BJ (cell line): Measurements from ENCODE around the gene ZBTB43. TPM values are rescaled to one million over a fixed set of nuclear protein-coding genes. Genes with fewer than 3 reads are reported as not detected.
A peak's percentile ranks its signal among the peaks of the same experiment; 100 is the strongest.

Source experiments
- CTCF ChIA-PET: fragments of 350-600 bp; formaldehyde crosslinking; extraction: SDS; loops from one replicate; lab custom pipeline; 2021; ENCODE audit warnings: antibody characterized with exemption, inconsistent platforms; lab: Yijun Ruan, JAX
- POLR2A ChIA-PET: fragments of 300-600 bp; sonication (Branson Sonifier 250); formaldehyde crosslinking; extraction: SDS; loops from one replicate; lab custom pipeline; 2021; ENCODE audit warnings: antibody characterized with exemption; lab: Charles Lee
- DNase-seq: peaks from one replicate; pipeline ENCODE4 v3.0.0-alpha.2; 2011; ENCODE audit warnings: low read depth
- H3K27me3 ChIP-seq: 2 replicates; pipeline ENCODE4 v1.6.0; 2011; ENCODE audit warnings: low read length; ENCODE audit not compliant: control insufficient read depth, insufficient read depth
- H3K36me3 ChIP-seq: 2 replicates; pipeline ENCODE4 v1.5.1; 2011; ENCODE audit warnings: low read length; ENCODE audit not compliant: control insufficient read depth, insufficient read depth
- H3K4me3 ChIP-seq: 2 replicates; pipeline ENCODE4 v1.5.1; 2011; ENCODE audit warnings: low read depth, mild to moderate bottlenecking, control low read depth, low read length
- polyA plus RNA-seq: library from polyadenylated mRNA; depleted of rRNA; stranded (reverse); fragments of >200 nt; gene quantifications from 2 replicates; pipeline ENCODE4 v1.2.3, GENCODE V29; 2011
- TF ChIP-seq, protein P1 (sequence below): IDR thresholded peaks from 2 replicates; pipeline ENCODE4 v1.5.1; 2011; ENCODE audit warnings: low read depth, mild to moderate bottlenecking, control low read depth, inconsistent platforms, low read length, moderate library complexity; ENCODE audit not compliant: insufficient read depth

The ZBTB43 gene
- polyA plus RNA-seq, 1 experiment: 4.6 TPM

- TF ChIP-seq, protein P1, sequence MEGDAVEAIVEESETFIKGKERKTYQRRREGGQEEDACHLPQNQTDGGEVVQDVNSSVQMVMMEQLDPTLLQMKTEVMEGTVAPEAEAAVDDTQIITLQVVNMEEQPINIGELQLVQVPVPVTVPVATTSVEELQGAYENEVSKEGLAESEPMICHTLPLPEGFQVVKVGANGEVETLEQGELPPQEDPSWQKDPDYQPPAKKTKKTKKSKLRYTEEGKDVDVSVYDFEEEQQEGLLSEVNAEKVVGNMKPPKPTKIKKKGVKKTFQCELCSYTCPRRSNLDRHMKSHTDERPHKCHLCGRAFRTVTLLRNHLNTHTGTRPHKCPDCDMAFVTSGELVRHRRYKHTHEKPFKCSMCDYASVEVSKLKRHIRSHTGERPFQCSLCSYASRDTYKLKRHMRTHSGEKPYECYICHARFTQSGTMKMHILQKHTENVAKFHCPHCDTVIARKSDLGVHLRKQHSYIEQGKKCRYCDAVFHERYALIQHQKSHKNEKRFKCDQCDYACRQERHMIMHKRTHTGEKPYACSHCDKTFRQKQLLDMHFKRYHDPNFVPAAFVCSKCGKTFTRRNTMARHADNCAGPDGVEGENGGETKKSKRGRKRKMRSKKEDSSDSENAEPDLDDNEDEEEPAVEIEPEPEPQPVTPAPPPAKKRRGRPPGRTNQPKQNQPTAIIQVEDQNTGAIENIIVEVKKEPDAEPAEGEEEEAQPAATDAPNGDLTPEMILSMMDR: no peak
- H3K27me3 ChIP-seq: peaks cover 15% of the 10 kb centered on the region
- ChIA-PET POLR2A (no interaction called here), CTCF (interaction anchor here (0.7 to 2.7 kb wide), 7 partner anchors 9 to 79 kb away, joined by 3 to 18 read pairs (median 4); no protein-coding TSS in a partner anchor)
- H3K36me3 ChIP-seq: peaks cover 4% of the 10 kb centered on the region; the same call in 1 of the 2 replicates
- H3K4me3 ChIP-seq: peak overlapping the region; percentile 89
- no peak for DNase-seq
Measured at GRCh38 chr9:126860757-126861466, 56.1 kb downstream of the ZBTB43 start.

GRCh38 chr9:126861707-126862103 lies 56.9 kb downstream of the ZBTB43 start:
- POLR2A ChIA-PET: no interaction called here
- peaks cover 7% of the 10 kb centered on the region for H3K36me3 ChIP-seq

DNA sequence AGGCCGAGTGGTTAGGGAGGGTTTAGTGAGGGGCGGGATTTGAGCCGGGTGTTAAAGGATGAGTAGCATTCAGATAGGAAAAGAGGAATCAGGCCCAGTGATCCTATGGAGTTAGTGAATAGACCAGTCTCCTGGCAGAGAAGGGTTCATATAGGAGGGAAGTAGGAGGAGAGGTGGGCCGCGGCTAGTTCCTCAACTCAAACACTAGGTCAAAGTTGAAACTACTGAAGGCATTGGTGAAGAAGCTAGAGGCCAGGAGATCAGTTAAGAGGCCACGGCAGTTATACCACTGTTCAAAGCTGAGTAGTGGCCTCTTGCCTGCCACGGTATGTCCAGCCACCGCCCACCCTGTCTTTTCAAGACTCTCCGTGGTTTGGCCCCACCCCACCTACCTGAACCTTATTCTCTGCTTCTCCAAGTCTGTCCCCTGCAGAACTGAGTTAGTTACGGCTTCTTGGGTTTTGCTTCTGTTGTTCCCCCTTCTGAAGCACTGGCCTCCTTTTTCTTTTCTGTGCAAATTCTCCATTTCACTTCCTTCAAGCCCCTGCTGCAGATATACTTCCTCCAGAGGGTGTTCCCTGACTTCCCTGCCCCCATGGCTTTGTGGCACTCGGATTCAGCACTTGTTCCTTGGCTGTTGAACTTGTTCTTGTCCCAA lies 57.4 kb downstream of the ZBTB43 start:
- Histone ChIP-seq H3K4me3 (peak overlapping the region; percentile 89), H3K36me3 (peaks cover 7% of the 10 kb centered on the region), H3K27me3 (peaks cover 9% of the 10 kb centered on the region)
- ChIA-PET CTCF (interaction anchor here (1.4 kb wide), 1 partner anchor 8 kb away, joined by 3 read pairs; no protein-coding TSS in a partner anchor), POLR2A (interaction anchor here (0.6 kb wide), 1 partner anchor 28 kb away, joined by 3 read pairs; no protein-coding TSS in a partner anchor)
- DNase-seq: no peak
- TF ChIP-seq, protein P1: no peak

More at GRCh38 chr9:126861707-126862103, 56.9 kb downstream of the ZBTB43 start:
- CTCF ChIA-PET: interaction anchor here (1.1 to 2.6 kb wide), 3 partner anchors 8 to 28 kb away, joined by 3 to 9 read pairs (median 3); no protein-coding TSS in a partner anchor
- no peak for DNase-seq
- H3K27me3 ChIP-seq: peaks cover 13% of the 10 kb centered on the region
- TF ChIP-seq, protein P1: no peak
- H3K4me3 ChIP-seq: peak overlapping the region; percentile 89

DNA sequence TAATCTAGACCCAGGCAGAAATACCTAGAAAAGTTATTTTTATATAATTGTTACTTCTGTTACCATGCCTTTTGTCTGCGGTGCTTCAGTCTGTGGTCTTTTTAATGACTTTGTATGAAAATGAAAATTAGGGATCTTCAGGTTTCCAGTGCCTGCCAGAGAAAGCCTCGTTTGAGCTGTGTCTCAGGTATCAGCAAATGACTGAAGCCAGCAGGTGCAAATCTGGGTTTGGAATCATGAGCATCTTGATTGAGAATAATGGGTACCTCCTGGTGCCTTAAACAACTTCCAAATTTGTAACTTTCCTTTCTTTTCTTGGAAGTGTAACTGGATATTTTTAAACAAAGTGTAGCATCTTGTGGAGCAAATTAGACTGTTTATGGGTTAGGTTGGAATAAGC lies 59.9 kb downstream of the ZBTB43 start:
- ChIA-PET POLR2A (no interaction called here), CTCF (no interaction called here)
- peaks cover 12% of the 10 kb centered on the region for H3K36me3 ChIP-seq
- TF ChIP-seq, protein P1: no peak
- no peak for DNase-seq
- no peaks in the 10 kb centered on the region for H3K27me3 ChIP-seq
- H3K4me3 ChIP-seq: no peak overlapping the region

DNA sequence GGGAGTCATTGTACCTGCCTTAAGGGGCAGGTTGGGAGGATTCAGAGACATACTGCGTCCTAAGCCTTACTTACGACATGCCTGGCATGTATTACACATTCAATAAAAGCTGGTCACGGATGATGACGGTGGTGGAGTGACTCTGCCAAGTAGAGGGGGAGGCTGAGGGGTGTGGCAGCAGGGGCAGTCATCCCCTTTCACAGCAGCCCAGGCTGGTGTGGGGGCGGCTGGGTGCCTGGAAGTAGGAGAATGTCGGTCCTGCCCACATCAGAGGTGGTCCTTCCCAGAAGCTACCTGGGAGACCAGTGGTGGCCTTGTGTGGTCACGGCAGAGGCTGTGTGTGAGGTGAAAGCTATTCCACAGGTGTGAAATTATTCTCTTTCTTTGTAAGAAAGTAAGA lies 64.5 kb downstream of the ZBTB43 start:
- CTCF ChIA-PET: interaction anchor here (1.1 to 2.9 kb wide), 2 partner anchors 8 to 10 kb away, joined by 3 to 11 read pairs; partner anchors contain the start of gene ZBTB34
- TF ChIP-seq, protein P1: no peak
- no peak overlapping the region for H3K4me3 ChIP-seq
- no peak for DNase-seq
- POLR2A ChIA-PET: no interaction called here
- H3K27me3 ChIP-seq: no peaks in the 10 kb centered on the region
- H3K36me3 ChIP-seq: peaks cover 10% of the 10 kb centered on the region
